ENCODE results near the gene DNA2. TPM values are rescaled to one million over a fixed set of nuclear protein-coding genes. Genes with fewer than 3 reads are reported as not detected.

DNA2 gene
- total RNA-seq, 1 experiment from 2014 or later = 20.9 TPM

DNA sequence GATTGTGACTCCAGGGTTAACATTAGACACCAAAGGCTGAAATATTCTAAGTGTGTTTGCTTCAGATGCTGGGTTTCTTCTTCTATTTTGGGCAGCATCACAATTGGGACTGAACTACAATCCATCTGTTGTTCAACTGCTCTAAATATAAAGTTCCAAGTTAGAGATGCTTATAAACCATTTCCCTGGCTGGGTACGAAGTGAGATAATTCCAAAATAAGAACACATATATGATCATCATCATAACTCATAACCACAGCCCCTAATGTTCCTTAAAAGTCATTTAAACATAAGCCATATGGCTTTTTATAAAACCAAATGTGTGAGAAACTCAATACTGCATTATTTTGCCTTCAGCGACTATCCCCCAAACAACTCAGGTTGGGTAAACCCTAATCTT lies 28.8 kb downstream of the DNA2 start:
- Histone ChIP-seq H3K27me3 (ENCODE audit: insufficient read depth, low read length) (no peaks in the 10 kb centered on the region), H2AFZ (ENCODE audit: low read depth, low read length, poor library complexity, severe bottlenecking) (no peak overlapping the region), H3K4me1 (ENCODE audit: control insufficient read depth in 1 of 2, insufficient read depth in 2 of 2, low read length in 2 of 2) (no peaks in the 10 kb centered on the region), H3K9me2 (ENCODE audit: insufficient read depth) (no peaks in the 10 kb centered on the region), H3K4me2 (ENCODE audit: low read length) (no peak overlapping the region), H3K9me3 (ENCODE audit: control insufficient read depth in 1 of 2, insufficient read depth in 1 of 2, low read depth in 1 of 2, low read length in 2 of 2) (no peaks in the 10 kb centered on the region), H3K9ac (ENCODE audit: low read length) (no peak overlapping the region), H3K27ac (ENCODE audit: low read depth, low read length) (no peak overlapping the region), H3K79me2 (ENCODE audit: insufficient read depth, low read length) (no peaks in the 10 kb centered on the region), H3K36me3 (ENCODE audit: control insufficient read depth in 1 of 2, insufficient read depth in 2 of 2, low read length in 2 of 2) (peaks cover 7 to 14% of the 10 kb centered on the region in 2 experiments), H4K20me1 (ENCODE audit: insufficient read depth) (no peaks in the 10 kb centered on the region), H3K4me3 (replicated peaks in 1 of 2; ENCODE audit: low read depth in 1 of 2, low read length in 2 of 2) (no peak overlapping the region)
- ChIA-PET CTCF (no interaction called here), RAD21 (ENCODE audit: low non-redundant PET in 1 of 2, low total read pairs in 2 of 2, uncharacterized antibody in 2 of 2, unreplicated experiment in 2 of 2) (no interaction called here), POLR2A (no interaction called here)
- DNase-seq (ENCODE audit: low read depth, low spot score) = no peak
- ATAC-seq = no peak
- BruUV-seq (replicated peaks) = no TSS peak
- TF ChIP-seq JUND (IDR thresholded peaks at IDR 0.05) (no peak), SIN3A (IDR thresholded peaks at IDR 0.05; ENCODE audit: low read depth) (no peak), TCF7L2 (IDR thresholded peaks at IDR 0.05; ENCODE audit: borderline replicate concordance, extremely low read depth, insufficient read depth, insufficient read length) (no peak), SP1 (IDR thresholded peaks at IDR 0.05; ENCODE audit: low read depth) (no peak), POLR2AphosphoS5 (IDR thresholded peaks at IDR 0.05; ENCODE audit: low read depth, low read length) (no peak), EZH2 (IDR thresholded peaks at IDR 0.05) (no peak), FOSL1 (IDR thresholded peaks at IDR 0.05; ENCODE audit: low read depth) (no peak), RAD21 (IDR thresholded peaks at IDR 0.05; ENCODE audit: low read depth) (no peak)
- TF ChIP-seq, protein P1, sequence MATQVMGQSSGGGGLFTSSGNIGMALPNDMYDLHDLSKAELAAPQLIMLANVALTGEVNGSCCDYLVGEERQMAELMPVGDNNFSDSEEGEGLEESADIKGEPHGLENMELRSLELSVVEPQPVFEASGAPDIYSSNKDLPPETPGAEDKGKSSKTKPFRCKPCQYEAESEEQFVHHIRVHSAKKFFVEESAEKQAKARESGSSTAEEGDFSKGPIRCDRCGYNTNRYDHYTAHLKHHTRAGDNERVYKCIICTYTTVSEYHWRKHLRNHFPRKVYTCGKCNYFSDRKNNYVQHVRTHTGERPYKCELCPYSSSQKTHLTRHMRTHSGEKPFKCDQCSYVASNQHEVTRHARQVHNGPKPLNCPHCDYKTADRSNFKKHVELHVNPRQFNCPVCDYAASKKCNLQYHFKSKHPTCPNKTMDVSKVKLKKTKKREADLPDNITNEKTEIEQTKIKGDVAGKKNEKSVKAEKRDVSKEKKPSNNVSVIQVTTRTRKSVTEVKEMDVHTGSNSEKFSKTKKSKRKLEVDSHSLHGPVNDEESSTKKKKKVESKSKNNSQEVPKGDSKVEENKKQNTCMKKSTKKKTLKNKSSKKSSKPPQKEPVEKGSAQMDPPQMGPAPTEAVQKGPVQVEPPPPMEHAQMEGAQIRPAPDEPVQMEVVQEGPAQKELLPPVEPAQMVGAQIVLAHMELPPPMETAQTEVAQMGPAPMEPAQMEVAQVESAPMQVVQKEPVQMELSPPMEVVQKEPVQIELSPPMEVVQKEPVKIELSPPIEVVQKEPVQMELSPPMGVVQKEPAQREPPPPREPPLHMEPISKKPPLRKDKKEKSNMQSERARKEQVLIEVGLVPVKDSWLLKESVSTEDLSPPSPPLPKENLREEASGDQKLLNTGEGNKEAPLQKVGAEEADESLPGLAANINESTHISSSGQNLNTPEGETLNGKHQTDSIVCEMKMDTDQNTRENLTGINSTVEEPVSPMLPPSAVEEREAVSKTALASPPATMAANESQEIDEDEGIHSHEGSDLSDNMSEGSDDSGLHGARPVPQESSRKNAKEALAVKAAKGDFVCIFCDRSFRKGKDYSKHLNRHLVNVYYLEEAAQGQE (IDR thresholded peaks at IDR 0.05; ENCODE audit: low read depth) = no peak
- intact Hi-C loops (cut with micrococcal nuclease) = no loop called here

All from HCT116 (cell line).